ENCODE data around the gene ZFX.

DNA sequence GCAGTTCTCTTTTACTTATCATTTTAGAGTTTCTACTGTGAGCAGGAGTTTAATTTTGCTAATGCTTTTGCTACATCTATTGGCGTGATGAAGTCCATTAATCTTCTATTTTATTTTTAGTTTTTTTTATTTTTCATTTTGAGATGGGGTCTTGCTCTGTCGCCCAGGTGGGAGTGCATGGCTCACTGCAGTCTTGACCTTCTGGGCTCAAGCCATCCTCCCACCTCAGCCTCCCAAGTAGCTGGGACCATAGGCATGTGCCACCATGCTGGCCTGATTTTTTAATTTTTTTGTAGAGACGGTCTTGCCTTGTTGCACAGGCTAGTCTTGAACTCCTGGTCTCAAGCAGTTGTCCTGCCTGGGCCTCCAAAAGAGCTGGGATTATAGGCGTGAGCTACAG lies 9.4 kb downstream of the ZFX start:
- TF ChIP-seq CTCF (IDR thresholded peaks at IDR 0.05; ENCODE audit: insufficient read depth, low read depth, low read length): no peak
- TF ChIP-seq EZH2 (IDR thresholded peaks at IDR 0.05; ENCODE audit: insufficient read depth, low read length): no peak

All from astrocyte (in vitro differentiated cells and primary cell).